HCT116 (cell line): ENCODE results near the gene C7orf33. TPM values are rescaled to one million over a fixed set of nuclear protein-coding genes. Genes with fewer than 3 reads are reported as not detected.

Experiments used
- total RNA-seq: library from RNA; stranded (reverse); gene quantifications from one replicate; pipeline ENCODE4 v1.2.1, GENCODE V29; 2021; ENCODE audit not compliant: unreplicated experiment

The C7orf33 gene
- total RNA-seq, 1 experiment from 2014 or later = not detected

Other genes with a start within 250 kb of the C7orf33 start
- gene CUL1, start 108.1 kb downstream of the C7orf33 start, total RNA-seq = 53.1 TPM